Kidney capillary endothelial cell (primary cell): ENCODE results near the gene QDPR.
"Not testable (repeated sequence)": the region's sequence is repeated elsewhere in the genome, so short reads cannot be mapped to it uniquely, and the experiment has no call there.

ENCODE experiments used
- DNase-seq: peaks from one replicate; pipeline ENCODE4 v3.0.0-alpha.2; 2018; ENCODE audit warnings: low spot score

QDPR gene

GRCh38 chr4:17491196-17491595 lies 20.7 kb downstream of the QDPR start:
- DNase-seq, result no peak

- no peak for DNase-seq
Measured at GRCh38 chr4:17490575-17491059, 21.3 kb downstream of the QDPR start.

- DNase-seq, result no peak
Measured at GRCh38 chr4:17489721-17490120, 22.2 kb downstream of the QDPR start.

GRCh38 chr4:17489123-17489522 lies 22.8 kb downstream of the QDPR start:
- no peak for DNase-seq

- no peak for DNase-seq
Measured at GRCh38 chr4:17482716-17483115, 29.2 kb downstream of the QDPR start.

- no peak for DNase-seq
Measured at GRCh38 chr4:17480955-17481354, 30.9 kb downstream of the QDPR start.

- DNase-seq, result no peak
Measured at GRCh38 chr4:17480210-17480927, 31.5 kb downstream of the QDPR start.

- no peak for DNase-seq
Measured at GRCh38 chr4:17477774-17478472, 34.0 kb downstream of the QDPR start.

GRCh38 chr4:17476853-17477252 lies 35.0 kb downstream of the QDPR start:
- DNase-seq, result no peak

- no peak for DNase-seq
Measured at GRCh38 chr4:17475481-17475880, 36.4 kb downstream of the QDPR start.

GRCh38 chr4:17469931-17470674 lies 41.8 kb downstream of the QDPR start:
- DNase-seq, result no peak

- peak; percentile 46 for DNase-seq
Measured at GRCh38 chr4:17468619-17469221, 43.2 kb downstream of the QDPR start.

- DNase-seq, result no peak
Measured at GRCh38 chr4:17463606-17464005, 48.3 kb downstream of the QDPR start.

- DNase-seq, result no peak
Measured at GRCh38 chr4:17450269-17450804, 61.6 kb downstream of the QDPR start.

- DNase-seq, result peak; percentile 78
Measured at GRCh38 chr4:17448689-17449088, 63.2 kb downstream of the QDPR start.

GRCh38 chr4:17447675-17448298 lies 64.1 kb downstream of the QDPR start:
- peak; percentile 70 for DNase-seq

GRCh38 chr4:17447056-17447455 lies 64.8 kb downstream of the QDPR start:
- DNase-seq, result no peak

GRCh38 chr4:17442477-17442876 lies 69.4 kb downstream of the QDPR start:
- not testable (repeated sequence) for DNase-seq

- no peak for DNase-seq
Measured at GRCh38 chr4:17437396-17437795, 74.5 kb downstream of the QDPR start.

GRCh38 chr4:17436750-17437090 lies 75.2 kb downstream of the QDPR start:
- no peak for DNase-seq
